ENCODE data around the gene HABP2.

The HABP2 gene

GRCh38 chr10:113527211-113527906, 25.5 kb upstream of the HABP2 start:
- no peak for DNase-seq (ENCODE audit: low spot score)

GRCh38 chr10:113528876-113529275, 24.0 kb upstream of the HABP2 start:
- no peak for DNase-seq (ENCODE audit: low spot score)

GRCh38 chr10:113529575-113529974, 23.3 kb upstream of the HABP2 start:
- no peak for DNase-seq (ENCODE audit: low spot score)

DNA sequence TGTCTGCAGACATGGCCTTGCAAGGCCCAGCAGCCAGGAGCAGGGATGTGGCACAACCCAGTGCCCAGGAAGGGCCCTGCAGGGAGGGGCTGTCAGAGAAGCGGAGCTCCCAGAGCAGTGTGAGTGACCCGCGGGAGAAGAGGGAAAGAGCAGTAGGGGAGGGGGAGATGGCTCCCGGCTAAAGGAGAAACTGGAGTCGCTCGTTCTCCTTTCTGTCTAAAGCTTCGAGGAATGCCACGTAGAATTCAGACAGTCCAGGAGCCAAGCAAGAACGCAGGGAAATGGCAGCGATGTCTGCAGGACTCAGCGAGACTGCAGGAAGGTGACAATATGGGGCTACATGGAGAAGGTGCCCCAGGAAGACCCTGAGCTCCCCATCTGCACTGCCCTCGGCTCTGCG, 22.4 kb upstream of the HABP2 start:
- no peak for DNase-seq (ENCODE audit: low spot score)

DNA sequence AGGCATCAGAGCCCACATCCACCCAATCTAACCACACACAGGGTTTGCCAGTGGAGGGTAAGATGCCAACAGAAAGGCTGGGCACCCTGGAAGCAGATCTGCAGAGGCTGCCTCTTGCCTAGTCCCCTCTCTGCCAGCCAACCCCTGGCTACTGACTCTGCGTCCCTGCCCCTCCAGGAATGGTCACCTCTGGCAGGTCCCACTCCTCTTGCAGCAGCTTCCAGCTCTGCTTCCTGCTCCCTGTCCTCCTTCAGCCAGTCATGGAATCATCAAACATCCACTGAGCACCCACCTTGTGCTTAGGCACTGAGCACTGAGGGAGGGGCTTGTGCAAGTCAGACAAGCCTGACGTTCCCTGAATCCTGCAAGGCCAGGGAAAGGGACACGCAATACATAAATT, 20.1 kb upstream of the HABP2 start:
- no peak for DNase-seq (ENCODE audit: low spot score)

GRCh38 chr10:113533801-113534200, 19.1 kb upstream of the HABP2 start:
- DNase-seq (ENCODE audit: low spot score): no peak

GRCh38 chr10:113534423-113534822, 18.4 kb upstream of the HABP2 start:
- no peak for DNase-seq (ENCODE audit: low spot score)

GRCh38 chr10:113537672-113538071, 15.2 kb upstream of the HABP2 start:
- DNase-seq (ENCODE audit: low spot score): no peak

GRCh38 chr10:113538151-113538550, 14.7 kb upstream of the HABP2 start:
- no peak for DNase-seq (ENCODE audit: low spot score)

DNA sequence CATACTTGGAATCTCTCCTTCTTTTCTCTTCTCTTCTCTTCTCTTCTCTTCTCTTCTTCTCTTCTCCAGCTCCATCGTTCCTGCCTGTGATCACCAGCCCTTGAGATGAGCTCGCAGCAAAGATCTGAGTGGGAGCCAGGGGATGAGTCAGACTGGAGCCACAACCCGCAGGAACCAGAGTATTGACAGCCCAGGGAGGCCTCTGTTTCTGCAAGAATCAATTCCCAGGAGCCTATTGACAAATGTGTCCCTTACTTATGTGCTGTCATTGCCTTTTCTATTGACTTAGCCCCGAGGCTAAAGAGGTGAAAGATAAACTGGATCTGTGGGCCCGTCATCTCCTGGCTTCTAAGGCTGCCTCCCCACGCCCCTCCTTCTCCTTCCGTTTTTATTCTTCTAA, 13.1 kb upstream of the HABP2 start:
- DNase-seq (ENCODE audit: low spot score): no peak

- DNase-seq (ENCODE audit: low spot score): no peak
These were observed 11.9 kb upstream of the HABP2 start for GRCh38 chr10:113540845-113541548.

GRCh38 chr10:113541549-113541927, 11.3 kb upstream of the HABP2 start:
- no peak for DNase-seq (ENCODE audit: low spot score)

GRCh38 chr10:113543107-113543955, 9.5 kb upstream of the HABP2 start:
- DNase-seq (ENCODE audit: low spot score): no peak

DNA sequence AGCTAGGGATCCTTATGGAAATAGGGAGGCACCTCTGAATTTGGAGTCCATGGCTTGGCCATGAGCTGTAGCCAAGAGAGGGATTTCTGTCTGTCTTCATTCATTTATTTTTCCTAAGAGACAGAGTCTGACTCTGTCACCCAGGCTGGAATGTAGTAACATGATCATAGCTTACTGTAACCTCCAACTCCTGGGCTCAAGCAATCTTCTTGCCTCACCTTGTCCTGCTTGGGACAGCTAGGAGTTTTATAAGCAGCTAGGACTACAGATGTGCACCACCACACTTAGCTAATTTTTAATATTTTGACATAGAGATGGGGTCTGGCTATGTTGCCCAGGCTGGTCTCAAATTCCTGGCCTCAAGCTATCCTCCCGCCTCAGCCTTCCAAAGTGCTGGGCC, 8.5 kb upstream of the HABP2 start:
- DNase-seq (ENCODE audit: low spot score): no peak

DNA sequence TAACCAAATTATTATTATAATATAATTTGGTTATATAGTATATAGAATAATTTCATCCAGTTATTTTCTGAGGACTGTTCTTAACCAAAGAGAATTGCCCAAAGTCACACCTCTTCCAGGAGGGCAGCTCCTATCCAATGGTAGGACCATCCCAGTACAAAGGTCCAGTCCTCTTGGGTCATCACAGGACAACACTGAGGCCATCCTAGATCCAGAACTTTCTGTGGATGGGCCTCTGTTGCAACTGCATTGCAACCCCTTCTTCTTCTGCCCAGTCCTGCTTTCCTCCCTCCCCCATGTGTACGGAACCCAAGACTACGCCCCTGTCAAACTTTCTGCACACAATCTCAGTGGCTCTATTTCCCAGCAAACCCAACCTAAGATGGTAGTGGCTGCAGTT, 5.4 kb upstream of the HABP2 start:
- DNase-seq (ENCODE audit: low spot score): no peak

- no peak for DNase-seq (ENCODE audit: low spot score)
These were observed 3.0 kb upstream of the HABP2 start for GRCh38 chr10:113549856-113550255.

GRCh38 chr10:113550365-113550764, 2.5 kb upstream of the HABP2 start:
- no peak for DNase-seq (ENCODE audit: low spot score)

DNA sequence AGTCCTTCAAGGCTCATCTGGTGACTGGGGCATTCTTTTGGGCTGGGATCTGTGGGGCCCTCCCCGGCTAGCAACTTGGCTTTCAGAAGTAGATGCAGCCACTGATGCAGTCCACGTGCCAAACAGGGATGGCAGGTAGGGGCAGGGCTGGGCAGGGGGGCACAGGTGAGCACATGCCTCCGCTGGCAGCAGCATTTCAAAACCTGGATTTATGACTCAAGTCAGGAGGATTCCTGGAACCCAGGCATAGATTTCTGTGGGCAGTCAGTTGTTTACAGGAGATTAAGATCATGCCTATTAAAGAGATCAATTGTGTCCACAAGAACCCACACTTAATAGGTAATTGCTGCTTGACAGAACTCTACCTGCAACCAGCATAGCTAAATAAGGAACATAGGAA, 839 bp upstream of the HABP2 start:
- no peak for DNase-seq (ENCODE audit: low spot score)

- DNase-seq (ENCODE audit: low spot score): no peak
These were observed 296 bp downstream of the HABP2 start for GRCh38 chr10:113553149-113553548.

DNA sequence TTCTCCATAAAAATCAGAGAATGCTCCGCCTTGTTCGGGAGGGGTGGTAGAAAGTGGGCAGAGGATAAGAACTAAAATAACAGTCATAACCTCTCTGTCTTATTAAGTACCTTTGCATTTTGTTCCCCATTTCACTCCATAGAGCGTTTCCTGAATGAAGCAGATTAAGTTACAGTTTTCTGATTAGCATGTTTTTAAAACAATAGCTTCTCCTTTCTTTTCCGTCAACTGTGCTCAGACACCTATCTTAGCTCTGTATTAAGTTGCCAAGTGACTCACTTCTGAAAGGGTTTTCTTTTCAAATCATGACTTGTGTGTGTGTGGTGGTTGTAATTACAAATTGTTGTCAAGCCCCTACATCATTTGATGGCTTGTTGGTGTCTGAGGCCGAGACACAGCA, 1.4 kb downstream of the HABP2 start:
- DNase-seq (ENCODE audit: low spot score): no peak

DNA sequence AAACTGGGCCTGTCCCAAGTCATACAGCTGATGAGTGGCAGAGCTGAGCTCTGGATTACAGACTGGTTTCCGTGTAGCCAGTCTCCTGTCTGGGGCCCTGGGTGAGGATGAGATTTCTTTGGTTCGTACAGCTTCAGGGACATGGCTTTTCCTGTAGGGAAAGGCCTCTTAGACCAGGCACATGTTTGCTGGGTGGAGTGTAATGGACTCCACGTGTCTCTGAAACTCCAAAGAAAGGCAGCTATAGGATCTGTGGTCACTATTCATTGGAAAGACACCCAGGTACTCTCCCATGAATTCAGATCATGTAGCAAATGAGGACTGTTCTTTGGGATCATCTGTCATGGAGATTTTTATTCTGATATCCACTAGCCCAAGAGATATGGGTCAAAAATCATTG, 2.4 kb downstream of the HABP2 start:
- no peak for DNase-seq (ENCODE audit: low spot score)

DNA sequence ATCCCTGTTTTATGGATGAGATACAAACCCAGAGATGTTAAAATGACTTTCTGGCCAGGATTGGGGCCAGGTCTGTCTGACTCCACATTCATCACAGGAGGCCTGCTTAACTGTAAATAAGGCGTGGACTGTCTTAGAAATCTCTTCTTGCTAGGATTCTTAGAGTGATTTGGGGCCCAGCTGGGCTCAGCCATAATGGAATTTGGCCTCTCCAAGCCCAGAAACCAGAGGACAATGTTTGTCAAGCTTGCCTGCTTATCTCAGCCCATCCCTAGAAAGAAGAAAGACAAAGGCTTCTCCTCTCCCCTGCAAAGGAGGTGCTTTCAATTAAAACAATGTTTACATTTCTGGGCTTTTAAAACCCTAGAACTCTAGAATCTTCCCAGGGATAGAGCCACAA, 2.9 kb downstream of the HABP2 start:
- no peak for DNase-seq (ENCODE audit: low spot score)

GRCh38 chr10:113557424-113557862, 4.6 kb downstream of the HABP2 start:
- no peak for DNase-seq (ENCODE audit: low spot score)

All from CD4-positive, alpha-beta T cell treated with Interleukin-15 for 4 hours (primary cell).